Nephron (organoid): ENCODE data around the gene ZMYND8.
"Not testable (repeated sequence)": the region's sequence is repeated elsewhere in the genome, so short reads cannot be mapped to it uniquely, and the experiment has no call there.

Experiments used
- H3K27ac Mint-ChIP-seq, 3 experiments: 2 replicates each; pipeline ENCODE4 v1.8.0; 2020; ENCODE audit warnings: mixed read lengths in 3 of 3, mild to moderate bottlenecking in 2 of 3, moderate library complexity in 1 of 3
- H3K27me3 Mint-ChIP-seq: 2 replicates; pipeline ENCODE4 v1.8.0; 2021; ENCODE audit warnings: low read depth, mild to moderate bottlenecking, moderate library complexity, mixed read lengths
- H3K36me3 Mint-ChIP-seq: 2 replicates; pipeline ENCODE4 v1.8.0; 2020; ENCODE audit warnings: low read depth, mixed read lengths
- H3K4me1 Mint-ChIP-seq: 2 replicates; pipeline ENCODE4 v1.8.0; 2020; ENCODE audit warnings: mixed read lengths
- H3K4me3 Mint-ChIP-seq, 3 experiments: 2 replicates each; pipeline ENCODE4 v1.8.0; 2020; ENCODE audit warnings: mild to moderate bottlenecking in 3 of 3, mixed read lengths in 3 of 3, moderate library complexity in 2 of 3
- H3K9me3 Mint-ChIP-seq: 2 replicates; pipeline ENCODE4 v1.8.0; 2020; ENCODE audit warnings: mixed read lengths
- CTCF ChIP-seq, 3 experiments: fragments of 200-600 bp; sonication (generic); IDR thresholded peaks; one replicate each; pipeline ENCODE4 v1.5.0; 2021; ENCODE audit warnings: antibody characterized with exemption in 3 of 3; ENCODE audit not compliant: unreplicated experiment in 3 of 3

The ZMYND8 gene

GRCh38 chr20:47290666-47291430, 65.7 kb downstream of the ZMYND8 start:
- Mint-ChIP-seq H3K9me3 (no peaks in the 10 kb centered on the region), H3K36me3 (peaks cover 87% of the 10 kb centered on the region), H3K27ac (no peak overlapping the region), H3K4me3 (no peak overlapping the region), H3K4me1 (no peaks in the 10 kb centered on the region), H3K27me3 (no peaks in the 10 kb centered on the region)
- no peak for TF ChIP-seq CTCF (IDR thresholded peaks at IDR 0.05; ENCODE audit: unreplicated experiment in 3 of 3)

GRCh38 chr20:47290008-47290407, 66.5 kb downstream of the ZMYND8 start:
- Mint-ChIP-seq H3K36me3 (peaks cover 85% of the 10 kb centered on the region), H3K27me3 (no peaks in the 10 kb centered on the region), H3K4me3 (no peak overlapping the region)

GRCh38 chr20:47289096-47289495, 67.4 kb downstream of the ZMYND8 start:
- Mint-ChIP-seq H3K4me1 (no peaks in the 10 kb centered on the region), H3K36me3 (peaks cover 85% of the 10 kb centered on the region), H3K27me3 (no peaks in the 10 kb centered on the region), H3K4me3 (no peak overlapping the region), H3K27ac (no peak overlapping the region), H3K9me3 (no peaks in the 10 kb centered on the region)
- no peak for TF ChIP-seq CTCF (IDR thresholded peaks at IDR 0.05; ENCODE audit: unreplicated experiment in 3 of 3)

More at GRCh38 chr20:47290008-47290407, 66.5 kb downstream of the ZMYND8 start:
- Mint-ChIP-seq H3K9me3 (no peaks in the 10 kb centered on the region), H3K27ac (no peak overlapping the region), H3K4me1 (no peaks in the 10 kb centered on the region)
- TF ChIP-seq CTCF (IDR thresholded peaks at IDR 0.05; ENCODE audit: unreplicated experiment in 3 of 3), result no peak

- H3K27me3 Mint-ChIP-seq, H3K4me1 Mint-ChIP-seq, H3K9me3 Mint-ChIP-seq, H3K27ac Mint-ChIP-seq, H3K4me3 Mint-ChIP-seq: not testable (repeated sequence)
- H3K36me3 Mint-ChIP-seq, result peaks cover 85% of the 10 kb centered on the region
Observed at GRCh38 chr20:47288530-47288929, 68.0 kb downstream of the ZMYND8 start.

GRCh38 chr20:47287609-47288144, 68.8 kb downstream of the ZMYND8 start:
- Mint-ChIP-seq H3K27me3 (no peaks in the 10 kb centered on the region), H3K36me3 (peaks cover 88% of the 10 kb centered on the region), H3K9me3 (no peaks in the 10 kb centered on the region), H3K27ac (no peak overlapping the region), H3K4me1 (no peaks in the 10 kb centered on the region), H3K4me3 (no peak overlapping the region)
- TF ChIP-seq CTCF (IDR thresholded peaks at IDR 0.05; ENCODE audit: unreplicated experiment in 3 of 3), result no peak

- Mint-ChIP-seq H3K4me1 (no peaks in the 10 kb centered on the region), H3K4me3 (no peak overlapping the region), H3K27ac (no peak overlapping the region), H3K27me3 (no peaks in the 10 kb centered on the region), H3K9me3 (no peaks in the 10 kb centered on the region), H3K36me3 (peaks cover 87% of the 10 kb centered on the region)
- TF ChIP-seq CTCF (IDR thresholded peaks at IDR 0.05; ENCODE audit: unreplicated experiment in 3 of 3), result no peak
Observed at GRCh38 chr20:47286681-47287080, 69.8 kb downstream of the ZMYND8 start.
